Endothelial cell of umbilical vein (primary cell): Measurements from ENCODE around the gene ZBTB46. TPM values are rescaled to one million over a fixed set of nuclear protein-coding genes. Genes with fewer than 3 reads are reported as not detected.

ENCODE experiments used
- BruUV-seq: library from RNA; stranded (reverse); fragments of 400-500 nt; replicated peaks from 2 replicates; lab custom pipeline; 2021; lab: Mats Ljungman, UMichigan
- CTCF ChIA-PET: fragments of 300-600, 350-600 bp; sonication (Branson Sonifier 250); formaldehyde crosslinking; loops from one replicate; lab custom pipeline; 2021; ENCODE audit warnings: antibody characterized with exemption, inconsistent platforms; lab: Charles Lee
- POLR2A ChIA-PET: fragments of 300-600, 350-600 bp; sonication (Branson Sonifier 250); formaldehyde crosslinking; loops from one replicate; lab custom pipeline; 2021; ENCODE audit warnings: antibody characterized with exemption, inconsistent platforms; lab: Charles Lee
- DNase-seq: peaks from one replicate; pipeline ENCODE4 v3.0.0-alpha.2; 2011; ENCODE audit warnings: low read depth, low spot score
- FAIRE-seq: peaks from 2 replicates; lab custom pipeline; 2011; peaks lifted over from hg19 to GRCh38; lab: Jason Lieb, UNC
- H2AFZ ChIP-seq: 2 replicates; pipeline ENCODE4 v1.6.0; 2012; ENCODE audit warnings: low read depth, low read length, control low read depth, inconsistent platforms
- H3K27ac ChIP-seq: 2 replicates; pipeline ENCODE4 v1.5.1; 2011; ENCODE audit warnings: low read depth, mild to moderate bottlenecking, control low read depth, low read length, moderate library complexity; ENCODE audit not compliant: insufficient read depth
- H3K27me3 ChIP-seq, 2 experiments: 2 replicates each; pipeline versions ENCODE4 v1.6.0 to v1.6.1; 2011; ENCODE audit warnings: low read length in 2 of 2, mixed read lengths in 1 of 2; ENCODE audit not compliant: control insufficient read depth in 2 of 2, insufficient read depth in 2 of 2
- H3K36me3 ChIP-seq, 2 experiments: 2 replicates in 1 of 2; 3 replicates in 1 of 2; pipeline ENCODE4 v1.5.1; 2011; ENCODE audit warnings: low read length in 2 of 2, mild to moderate bottlenecking in 1 of 2, moderate library complexity in 1 of 2; ENCODE audit not compliant: control insufficient read depth in 2 of 2, insufficient read depth in 2 of 2; ENCODE audit errors: extremely low read depth in 1 of 2
- H3K4me1 ChIP-seq: 3 replicates; pipeline ENCODE4 v1.5.1; 2011; ENCODE audit warnings: mild to moderate bottlenecking, low read length; ENCODE audit not compliant: control insufficient read depth, insufficient read depth; ENCODE audit errors: extremely low read depth
- H3K4me2 ChIP-seq: 2 replicates; pipeline ENCODE4 v1.6.1; 2011; ENCODE audit warnings: low read length, control low read depth, mixed read lengths; ENCODE audit not compliant: insufficient read depth
- H3K4me3 ChIP-seq, 3 experiments: fragments of 200-600 bp in 1 of 3; sonication (generic), shearing (Covaris generic) in 1 of 3; replicated peaks in 1 of 3; 2 replicates each; pipeline ENCODE4 v1.5.1; 2011 to 2016; ENCODE audit warnings: control low read depth in 3 of 3, low read length in 3 of 3, mild to moderate bottlenecking in 2 of 3, inconsistent platforms in 1 of 3, low read depth in 1 of 3, moderate library complexity in 1 of 3; ENCODE audit not compliant: insufficient read depth in 1 of 3
- H3K79me2 ChIP-seq: 2 replicates; pipeline ENCODE4 v1.6.0; 2012; ENCODE audit warnings: low read length, inconsistent platforms; ENCODE audit not compliant: control insufficient read depth, insufficient read depth
- H3K9ac ChIP-seq: replicated peaks from 2 replicates; pipeline ENCODE3; 2011; ENCODE audit warnings: low read length, control low read depth; ENCODE audit not compliant: insufficient read depth; ENCODE audit errors: extremely low read depth
- H3K9me1 ChIP-seq: replicated peaks from 3 replicates; pipeline ENCODE4 v1.6.0; 2011; ENCODE audit warnings: mild to moderate bottlenecking, low read length; ENCODE audit not compliant: control insufficient read depth, insufficient read depth; ENCODE audit errors: extremely low read depth
- H3K9me3 ChIP-seq: replicated peaks from 2 replicates; pipeline ENCODE4 v1.5.1; 2012; ENCODE audit warnings: low read length, inconsistent platforms; ENCODE audit not compliant: control insufficient read depth, insufficient read depth
- H4K20me1 ChIP-seq: replicated peaks from 2 replicates; pipeline ENCODE3; 2011; ENCODE audit warnings: mild to moderate bottlenecking, low read length; ENCODE audit not compliant: control insufficient read depth, insufficient read depth; ENCODE audit errors: extremely low read depth
- EZH2 ChIP-seq: IDR thresholded peaks from 2 replicates; pipeline ENCODE4 v1.6.1; 2012; ENCODE audit warnings: borderline replicate concordance, low read depth, mild to moderate bottlenecking, moderate library complexity, low read length, inconsistent platforms; ENCODE audit not compliant: severe bottlenecking
- FOS ChIP-seq: IDR thresholded peaks from 2 replicates; pipeline ENCODE4 v1.6.1; 2011; ENCODE audit warnings: mild to moderate bottlenecking, low read length, moderate library complexity, borderline replicate concordance; ENCODE audit not compliant: insufficient read depth
- GATA2 ChIP-seq: IDR thresholded peaks from 2 replicates; pipeline ENCODE4 v1.7.0; 2011; ENCODE audit warnings: low read depth, mild to moderate bottlenecking, moderate library complexity, mixed read lengths, low read length; ENCODE audit not compliant: insufficient read length, insufficient read depth
- JUN ChIP-seq: IDR thresholded peaks from 2 replicates; pipeline ENCODE4 v1.6.1; 2011; ENCODE audit warnings: borderline replicate concordance, low read depth; ENCODE audit not compliant: insufficient read length, insufficient read depth
- MYC ChIP-seq: IDR thresholded peaks from one replicate; pipeline ENCODE4 v1.6.1; 2011; ENCODE audit warnings: mild to moderate bottlenecking, low read depth, low read length
- POLR2A ChIP-seq: IDR thresholded peaks from 2 replicates; pipeline ENCODE4 v1.6.1; 2012; ENCODE audit warnings: low read depth, mild to moderate bottlenecking, control low read depth, low read length
- POLR2AphosphoS5 ChIP-seq: IDR thresholded peaks from 2 replicates; pipeline ENCODE4 v1.6.1; 2012; ENCODE audit warnings: low read depth, mild to moderate bottlenecking, control low read depth, low read length, moderate library complexity; ENCODE audit not compliant: insufficient read depth
- dilution Hi-C: fragments of 300-500 bp; cut with MboI; formaldehyde crosslinking; loops from one replicate; pipeline ENCODE4 v1.15.0; 2019; ENCODE audit warnings: low sequenced_read_pairs; ENCODE audit not compliant: extremely low pct_ligation_motif_present
- intact Hi-C: fragments of 100-400 bp; cut with micrococcal nuclease; formaldehyde crosslinking; loops from one replicate; pipeline ENCODE4 v1.10.0; 2022
- polyA plus RNA-seq, 4 experiments: library from polyadenylated mRNA; depleted of rRNA in 3 of 4; stranded (reverse) in 3 of 4; unstranded in 1 of 4; fragments of >200 nt; gene quantifications; 2 replicates each; pipeline versions ENCODE4 v1.2.1 to v1.2.3, GENCODE V29; 2011 to 2012; ENCODE audit warnings: missing spikeins in 1 of 4
- total RNA-seq: library from RNA; stranded (reverse); gene quantifications from 2 replicates; pipeline ENCODE4 v1.2.3, GENCODE V29; 2021
- TF ChIP-seq, protein P1 (sequence below): IDR thresholded peaks from 2 replicates; pipeline ENCODE4 v1.6.1; 2011; ENCODE audit not compliant: insufficient read depth, insufficient read length
- TF ChIP-seq, protein P2 (sequence below), 2 donors: IDR thresholded peaks; 1 replicate in 1 of 2; 2 replicates in 1 of 2; pipeline ENCODE4 v1.5.1; 2011; ENCODE audit warnings: low read length in 2 of 2, mild to moderate bottlenecking in 2 of 2, moderate library complexity in 2 of 2, control low read depth in 1 of 2, inconsistent platforms in 1 of 2, low read depth in 1 of 2; ENCODE audit not compliant: insufficient read depth in 1 of 2; ENCODE audit errors: extremely low read depth in 1 of 2

The ZBTB46 gene
- total and polyA plus RNA-seq, 2 donors (not counting 3 experiments of a cell fraction or from before 2014, with no cell fraction given): 1.3 to 7.1 TPM

DNA sequence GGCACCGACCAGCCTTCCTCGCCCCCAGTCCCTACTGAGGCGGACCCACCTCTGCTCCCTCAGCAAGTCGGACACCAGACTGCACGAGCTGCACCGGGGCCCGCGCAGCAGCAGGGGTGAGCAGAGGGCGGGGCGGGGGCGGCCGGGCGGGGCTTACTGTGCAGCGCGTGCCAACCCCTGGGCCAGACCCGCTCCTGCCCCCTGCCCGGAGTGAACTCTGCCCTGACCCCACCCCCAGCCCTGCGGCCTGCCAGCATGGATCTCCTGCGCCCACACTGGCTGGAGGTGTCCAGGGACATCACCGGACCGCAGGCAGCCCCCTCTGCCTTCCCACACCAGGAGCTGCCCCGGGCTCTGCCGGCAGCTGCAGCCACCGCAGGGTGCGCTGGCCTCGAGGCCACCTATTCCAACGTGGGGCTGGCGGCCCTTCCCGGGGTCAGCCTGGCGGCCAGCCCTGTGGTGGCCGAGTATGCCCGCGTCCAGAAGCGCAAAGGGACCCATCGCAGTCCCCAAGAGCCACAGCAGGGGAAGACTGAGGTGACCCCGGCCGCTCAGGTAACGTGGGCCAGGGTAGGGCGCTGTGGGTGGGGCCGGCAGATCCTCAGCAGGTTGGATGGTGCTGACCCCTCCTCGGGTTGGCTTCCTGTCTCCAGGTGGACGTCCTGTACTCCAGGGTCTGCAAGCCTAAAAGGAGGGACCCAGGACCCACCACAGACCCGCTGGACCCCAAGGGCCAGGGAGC, 92.9 kb downstream of the ZBTB46 start:
- no peak overlapping the region for H3K9ac ChIP-seq
- H3K27ac ChIP-seq: no peak overlapping the region
- H2AFZ ChIP-seq: no peak overlapping the region
- FAIRE-seq: no peak
- no peak for DNase-seq
- H3K36me3 ChIP-seq: peaks cover 0 to 36% of the 10 kb centered on the region in 2 experiments
- BruUV-seq: no TSS peak
- H3K9me3 ChIP-seq: no peaks in the 10 kb centered on the region
- TF ChIP-seq, protein P1, sequence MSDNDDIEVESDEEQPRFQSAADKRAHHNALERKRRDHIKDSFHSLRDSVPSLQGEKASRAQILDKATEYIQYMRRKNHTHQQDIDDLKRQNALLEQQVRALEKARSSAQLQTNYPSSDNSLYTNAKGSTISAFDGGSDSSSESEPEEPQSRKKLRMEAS: no peak
- TF ChIP-seq POLR2AphosphoS5: no peak
- TF ChIP-seq GATA2: no peak
- no peak for TF ChIP-seq MYC
- no peak for TF ChIP-seq EZH2
- no peak for TF ChIP-seq FOS
- TF ChIP-seq, protein P2, sequence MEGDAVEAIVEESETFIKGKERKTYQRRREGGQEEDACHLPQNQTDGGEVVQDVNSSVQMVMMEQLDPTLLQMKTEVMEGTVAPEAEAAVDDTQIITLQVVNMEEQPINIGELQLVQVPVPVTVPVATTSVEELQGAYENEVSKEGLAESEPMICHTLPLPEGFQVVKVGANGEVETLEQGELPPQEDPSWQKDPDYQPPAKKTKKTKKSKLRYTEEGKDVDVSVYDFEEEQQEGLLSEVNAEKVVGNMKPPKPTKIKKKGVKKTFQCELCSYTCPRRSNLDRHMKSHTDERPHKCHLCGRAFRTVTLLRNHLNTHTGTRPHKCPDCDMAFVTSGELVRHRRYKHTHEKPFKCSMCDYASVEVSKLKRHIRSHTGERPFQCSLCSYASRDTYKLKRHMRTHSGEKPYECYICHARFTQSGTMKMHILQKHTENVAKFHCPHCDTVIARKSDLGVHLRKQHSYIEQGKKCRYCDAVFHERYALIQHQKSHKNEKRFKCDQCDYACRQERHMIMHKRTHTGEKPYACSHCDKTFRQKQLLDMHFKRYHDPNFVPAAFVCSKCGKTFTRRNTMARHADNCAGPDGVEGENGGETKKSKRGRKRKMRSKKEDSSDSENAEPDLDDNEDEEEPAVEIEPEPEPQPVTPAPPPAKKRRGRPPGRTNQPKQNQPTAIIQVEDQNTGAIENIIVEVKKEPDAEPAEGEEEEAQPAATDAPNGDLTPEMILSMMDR (IDR thresholded peaks at IDR 0.05; ENCODE audit: extremely low read depth in 1 of 2, insufficient read depth in 1 of 2, low read depth in 1 of 2, low read length in 2 of 2): no peak
- TF ChIP-seq JUN: no peak
- no peak for TF ChIP-seq POLR2A
- no peaks in the 10 kb centered on the region for H3K9me1 ChIP-seq
- ChIA-PET CTCF (no interaction called here), POLR2A (no interaction called here)
- H3K4me3 ChIP-seq: no peak overlapping the region
- intact Hi-C loops: loop anchor here (5.0 kb wide), 1 partner anchor 41 kb away; the partner anchor contains the start of gene TNFRSF6B
- H4K20me1 ChIP-seq: no peaks in the 10 kb centered on the region
- H3K79me2 ChIP-seq: no peaks in the 10 kb centered on the region
- dilution Hi-C loops: no loop called here
- H3K27me3 ChIP-seq: no peaks in the 10 kb centered on the region
- H3K4me2 ChIP-seq: no peak overlapping the region
- peaks cover 9% of the 10 kb centered on the region for H3K4me1 ChIP-seq
